Measurements from ENCODE around the gene SPG11.

The SPG11 gene

DNA sequence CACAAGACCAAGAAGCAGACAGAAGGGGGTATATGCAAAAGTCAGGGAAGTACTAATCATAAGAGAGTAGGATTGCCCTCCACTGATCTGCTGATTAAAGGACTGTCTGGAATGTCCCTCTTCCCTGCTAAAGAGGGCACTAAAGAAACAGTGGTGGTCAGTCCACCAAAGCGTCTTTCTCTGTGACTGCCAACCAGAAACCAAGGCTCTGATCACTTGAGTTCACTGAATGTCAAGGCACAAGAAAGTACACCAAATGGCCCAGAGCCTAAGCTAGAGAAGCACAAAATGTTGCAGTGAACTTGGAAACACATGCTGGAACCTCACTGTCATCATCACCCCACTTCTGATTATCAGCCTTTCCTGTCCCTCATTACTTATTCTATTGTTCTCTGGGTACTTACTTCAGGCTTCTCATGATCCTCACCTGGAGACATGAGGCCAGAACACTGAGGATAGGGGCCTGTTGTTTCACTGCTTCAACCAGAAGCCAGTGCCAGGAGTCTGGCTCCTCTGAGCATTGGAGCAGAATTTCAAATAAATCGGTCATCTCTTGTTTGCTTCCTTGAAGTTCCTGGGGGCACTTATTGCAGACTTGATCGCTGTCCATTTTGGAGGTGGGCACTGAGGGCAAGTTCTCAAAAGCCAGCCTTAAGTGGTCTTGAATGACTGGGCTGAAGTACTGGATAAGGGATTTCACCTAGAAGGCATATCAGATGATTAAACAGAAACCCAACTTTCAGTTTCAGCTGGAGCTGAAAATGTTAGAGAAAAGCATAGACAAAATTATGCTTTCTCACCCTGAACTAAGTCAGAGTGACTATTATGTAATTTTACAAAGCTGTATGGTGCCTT lies 67.6 kb downstream of the SPG11 start:
- DNase-seq, result no peak

DNA sequence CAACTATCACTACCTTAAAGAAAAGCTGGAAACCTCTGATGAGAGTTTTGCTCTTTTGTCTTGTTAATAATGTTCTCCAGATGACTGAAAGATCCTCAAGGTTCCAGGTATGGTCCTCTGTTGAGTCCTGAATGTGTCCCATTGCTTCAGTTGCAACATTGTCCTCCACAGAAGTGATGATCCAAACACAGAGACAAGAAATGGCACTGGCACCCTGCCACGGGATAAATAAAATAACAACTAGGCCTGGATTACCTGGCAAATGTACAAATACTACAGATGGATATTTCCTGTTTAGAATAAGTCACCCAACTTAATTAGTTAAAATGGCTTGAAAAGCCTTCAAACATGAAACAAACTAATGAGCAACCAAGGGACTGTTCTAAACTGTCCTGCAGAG lies 68.2 kb downstream of the SPG11 start:
- Histone ChIP-seq H3K27me3 (ENCODE audit: insufficient read depth, low read depth, severe bottlenecking) (no peaks in the 10 kb centered on the region), H3K9me3 (ENCODE audit: severe bottlenecking) (no peaks in the 10 kb centered on the region), H3K27ac (no peak overlapping the region), H3K36me3 (peaks cover 42% of the 10 kb centered on the region), H3K4me3 (ENCODE audit: low read depth, low read length) (no peak overlapping the region)
- TF ChIP-seq, protein P1, sequence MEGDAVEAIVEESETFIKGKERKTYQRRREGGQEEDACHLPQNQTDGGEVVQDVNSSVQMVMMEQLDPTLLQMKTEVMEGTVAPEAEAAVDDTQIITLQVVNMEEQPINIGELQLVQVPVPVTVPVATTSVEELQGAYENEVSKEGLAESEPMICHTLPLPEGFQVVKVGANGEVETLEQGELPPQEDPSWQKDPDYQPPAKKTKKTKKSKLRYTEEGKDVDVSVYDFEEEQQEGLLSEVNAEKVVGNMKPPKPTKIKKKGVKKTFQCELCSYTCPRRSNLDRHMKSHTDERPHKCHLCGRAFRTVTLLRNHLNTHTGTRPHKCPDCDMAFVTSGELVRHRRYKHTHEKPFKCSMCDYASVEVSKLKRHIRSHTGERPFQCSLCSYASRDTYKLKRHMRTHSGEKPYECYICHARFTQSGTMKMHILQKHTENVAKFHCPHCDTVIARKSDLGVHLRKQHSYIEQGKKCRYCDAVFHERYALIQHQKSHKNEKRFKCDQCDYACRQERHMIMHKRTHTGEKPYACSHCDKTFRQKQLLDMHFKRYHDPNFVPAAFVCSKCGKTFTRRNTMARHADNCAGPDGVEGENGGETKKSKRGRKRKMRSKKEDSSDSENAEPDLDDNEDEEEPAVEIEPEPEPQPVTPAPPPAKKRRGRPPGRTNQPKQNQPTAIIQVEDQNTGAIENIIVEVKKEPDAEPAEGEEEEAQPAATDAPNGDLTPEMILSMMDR (IDR thresholded peaks at IDR 0.05; ENCODE audit: low read depth, low read length), result no peak
- no peak for DNase-seq

More for the DNA sequence above, 67.6 kb downstream of the SPG11 start:
- H3K27me3 ChIP-seq (ENCODE audit: insufficient read depth, low read depth, severe bottlenecking), result no peaks in the 10 kb centered on the region
- no peaks in the 10 kb centered on the region for H3K9me3 ChIP-seq (ENCODE audit: severe bottlenecking)
- H3K27ac ChIP-seq, result no peak overlapping the region
- TF ChIP-seq, protein P1 (IDR thresholded peaks at IDR 0.05; ENCODE audit: low read depth, low read length), result no peak
- H3K4me3 ChIP-seq (ENCODE audit: low read depth, low read length), result no peak overlapping the region
- peaks cover 36% of the 10 kb centered on the region for H3K36me3 ChIP-seq

DNA sequence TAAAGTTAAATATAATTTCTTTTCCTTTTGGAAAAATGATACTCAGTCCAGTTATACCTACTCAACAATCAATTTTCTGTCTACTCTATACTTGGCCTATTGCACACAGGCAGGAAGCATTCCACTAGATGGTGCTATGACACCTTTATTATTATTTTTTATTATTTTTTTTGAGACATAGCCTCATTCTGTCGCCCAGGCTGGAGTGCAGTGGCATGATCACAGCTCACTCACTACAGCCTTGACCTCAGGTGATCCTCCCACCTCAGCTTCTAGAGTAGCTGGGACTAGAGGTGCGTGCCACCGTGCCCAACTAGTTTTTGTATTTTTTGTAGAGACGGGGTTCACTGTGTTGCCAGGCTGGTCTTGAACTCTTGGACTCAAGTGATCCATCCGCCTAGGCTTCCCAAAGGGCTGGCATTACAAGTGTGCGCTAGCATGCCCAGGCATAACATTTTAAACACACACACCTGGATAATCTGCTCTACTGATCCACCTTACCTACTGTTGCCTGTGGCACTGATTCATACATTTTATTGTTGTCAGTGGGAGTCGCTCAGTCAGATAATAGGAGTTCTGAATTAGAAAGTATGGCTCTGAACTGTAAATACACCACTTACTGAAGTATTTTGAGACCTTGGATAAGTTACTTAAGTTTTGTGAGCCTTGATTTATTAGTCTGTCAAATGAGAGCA lies 70.3 kb downstream of the SPG11 start:
- Histone ChIP-seq H3K27ac (no peak overlapping the region), H3K27me3 (ENCODE audit: insufficient read depth, low read depth, severe bottlenecking) (no peaks in the 10 kb centered on the region), H3K36me3 (peaks cover 57% of the 10 kb centered on the region), H3K4me3 (ENCODE audit: low read depth, low read length) (no peak overlapping the region), H3K9me3 (ENCODE audit: severe bottlenecking) (no peaks in the 10 kb centered on the region)
- DNase-seq, result no peak
- TF ChIP-seq, protein P1 (IDR thresholded peaks at IDR 0.05; ENCODE audit: low read depth, low read length), result no peak

DNA sequence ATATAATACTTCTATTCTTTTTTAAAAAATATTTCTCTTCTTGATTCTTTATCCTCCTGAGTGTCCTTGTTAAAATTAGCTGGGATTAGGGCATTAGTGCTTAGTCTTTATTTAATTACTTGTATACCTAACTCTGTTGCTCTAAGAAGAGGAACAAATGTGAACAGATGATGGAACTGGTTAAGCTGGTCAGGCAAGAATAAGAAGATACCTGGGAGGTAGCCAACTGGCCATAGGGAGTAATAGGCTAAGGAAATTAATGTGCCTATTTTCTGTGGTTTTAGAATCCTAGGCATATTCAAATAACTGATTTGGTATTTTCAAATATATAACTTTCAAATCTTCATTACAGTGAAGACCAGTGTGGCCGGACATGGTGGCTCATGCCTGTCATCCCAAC lies 72.1 kb downstream of the SPG11 start:
- TF ChIP-seq, protein P1 (IDR thresholded peaks at IDR 0.05; ENCODE audit: low read depth, low read length), result no peak
- H3K36me3 ChIP-seq, result peaks cover 60% of the 10 kb centered on the region
- no peak for DNase-seq

DNA sequence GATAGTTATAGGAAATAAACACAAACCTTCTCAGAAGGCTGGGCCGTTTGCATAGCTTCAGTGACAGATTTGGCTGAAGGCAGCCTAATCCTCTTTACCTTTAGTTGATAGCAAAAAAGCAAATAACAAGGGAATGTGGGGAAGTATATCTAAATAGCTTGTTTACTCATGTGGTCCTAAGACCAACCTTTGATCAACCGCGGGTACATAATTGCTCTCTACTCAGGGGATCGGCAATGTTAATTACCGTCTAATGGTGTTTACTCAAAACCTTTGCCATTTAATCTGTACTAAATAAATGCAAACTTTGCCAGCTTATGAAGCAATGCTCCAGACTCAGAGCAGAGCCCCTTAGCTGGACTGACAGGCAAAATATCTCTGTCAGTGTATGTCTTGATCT lies 74.9 kb downstream of the SPG11 start:
- H3K36me3 ChIP-seq, result peaks cover 57% of the 10 kb centered on the region
- no peak overlapping the region for H3K27ac ChIP-seq
- TF ChIP-seq, protein P1 (IDR thresholded peaks at IDR 0.05; ENCODE audit: low read depth, low read length), result no peak
- no peaks in the 10 kb centered on the region for H3K9me3 ChIP-seq (ENCODE audit: severe bottlenecking)
- no peak overlapping the region for H3K4me3 ChIP-seq (ENCODE audit: low read depth, low read length)
- no peaks in the 10 kb centered on the region for H3K27me3 ChIP-seq (ENCODE audit: insufficient read depth, low read depth, severe bottlenecking)
- no peak for DNase-seq

More for the DNA sequence above, 72.1 kb downstream of the SPG11 start:
- Histone ChIP-seq H3K4me3 (ENCODE audit: low read depth, low read length) (no peak overlapping the region), H3K27me3 (ENCODE audit: insufficient read depth, low read depth, severe bottlenecking) (no peaks in the 10 kb centered on the region), H3K27ac (no peak overlapping the region), H3K9me3 (ENCODE audit: severe bottlenecking) (no peaks in the 10 kb centered on the region)

All from WERI-Rb-1 (cell line).